Measurements from ENCODE around the gene LAMA5. TPM values are rescaled to one million over a fixed set of nuclear protein-coding genes. Genes with fewer than 3 reads are reported as not detected.

Gene LAMA5
- total RNA-seq, 4 donors from 2014 or later, result 93.9 to 179 (median 117) TPM

DNA sequence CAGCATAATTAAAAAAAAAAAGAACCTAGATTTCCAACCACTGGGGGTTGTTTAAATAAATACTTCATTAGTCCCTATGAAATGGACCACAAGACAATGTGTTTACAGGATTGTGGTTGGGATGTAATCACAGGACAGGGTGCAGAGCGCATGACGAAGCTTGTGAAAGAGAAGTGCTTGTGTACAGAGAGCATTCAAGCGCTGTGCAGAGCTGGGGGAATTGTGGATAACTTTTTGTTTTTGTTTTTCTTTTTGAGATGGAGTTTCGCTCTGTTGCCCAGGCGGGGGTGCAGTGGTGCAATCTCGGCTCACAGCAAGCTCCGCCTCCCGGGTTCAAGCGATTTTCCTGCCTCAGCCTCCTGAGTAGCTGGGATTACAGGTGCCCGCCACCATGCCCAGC lies 22.3 kb downstream of the LAMA5 start:
- intact Hi-C loops (cut with DNase I), result no loop called here
- 70 to 85% methylated on average over 10 of the region's 10 CpGs for WGBS, 2 donors
- Histone ChIP-seq H3K27ac (peak overlapping the region; percentile 43 to 76 (median 60)), H3K36me3 (peaks cover 3 to 16% of the 10 kb centered on the region in 2 donors), H3K27me3 (no peaks in the 10 kb centered on the region), H3K4me3 (replicated peaks in 1 of 3) (no peak overlapping the region), H3K9me3 (no peaks in the 10 kb centered on the region), H3K4me1 (peaks cover 1% of the 10 kb centered on the region in 2 donors)
- no peak for TF ChIP-seq POLR2A (IDR thresholded peaks at IDR 0.05)
- TF ChIP-seq CTCF (IDR thresholded peaks at IDR 0.05), result no peak
- DNase-seq, result peak in 1 of 2 donors; percentile 59

GRCh38 chr20:62344092-62344491 lies 23.0 kb downstream of the LAMA5 start:
- Histone ChIP-seq H3K27ac (peak overlapping the region; percentile 43 to 76 (median 50)), H3K27me3 (no peaks in the 10 kb centered on the region), H3K36me3 (peaks cover 6 to 20% of the 10 kb centered on the region in 2 donors), H3K9me3 (no peaks in the 10 kb centered on the region), H3K4me3 (replicated peaks in 1 of 3) (no peak overlapping the region), H3K4me1 (no peaks in the 10 kb centered on the region)
- intact Hi-C loops (cut with DNase I), result no loop called here
- TF ChIP-seq POLR2A (IDR thresholded peaks at IDR 0.05) (no peak), CTCF (IDR thresholded peaks at IDR 0.05) (no peak)
- DNase-seq, result no peak
- WGBS, 2 donors, result 95 to 96% methylated on average over 5 of the region's 5 CpGs

DNA sequence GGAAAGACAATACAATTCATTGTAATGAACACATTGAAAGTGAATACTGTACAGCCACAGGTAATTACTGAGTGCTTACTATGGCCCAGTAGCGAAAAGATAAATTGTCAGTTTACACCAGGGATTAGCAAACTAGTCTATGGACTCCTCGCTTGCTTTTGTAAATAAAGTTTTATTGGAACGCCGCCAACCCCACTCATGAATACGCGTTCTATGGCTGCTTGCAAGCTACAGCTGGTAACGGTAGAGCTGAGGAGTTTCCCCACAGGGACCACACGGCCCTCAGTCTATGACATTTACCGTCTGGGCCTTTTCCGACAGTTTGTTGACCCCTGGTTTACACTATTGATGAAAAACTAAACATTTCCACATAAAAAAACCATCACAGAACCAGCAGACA lies 24.2 kb downstream of the LAMA5 start:
- peaks cover 11 to 27% of the 10 kb centered on the region in 2 donors for H3K36me3 ChIP-seq
- H3K4me3 ChIP-seq (replicated peaks in 1 of 3), result no peak overlapping the region
- H3K9me3 ChIP-seq, result no peaks in the 10 kb centered on the region
- no peak for TF ChIP-seq POLR2A (IDR thresholded peaks at IDR 0.05)
- no peak for TF ChIP-seq CTCF (IDR thresholded peaks at IDR 0.05)
- intact Hi-C loops (cut with DNase I), result no loop called here
- no peaks in the 10 kb centered on the region for H3K4me1 ChIP-seq
- H3K27ac ChIP-seq, result peak overlapping the region in 1 of 3 donors; percentile 44
- no peaks in the 10 kb centered on the region for H3K27me3 ChIP-seq
- 90 to 91% methylated on average over 10 of the region's 10 CpGs for WGBS, 2 donors
- no peak for DNase-seq

GRCh38 chr20:62339647-62340062 lies 27.5 kb downstream of the LAMA5 start:
- no peak for DNase-seq
- peaks cover 33 to 35% of the 10 kb centered on the region in 2 donors for H3K36me3 ChIP-seq
- intact Hi-C loops (cut with DNase I), result no loop called here
- H3K27me3 ChIP-seq, result no peaks in the 10 kb centered on the region
- WGBS, 2 donors, result 73 to 78% methylated on average over 13 to 14 of the region's 14 CpGs
- H3K4me3 ChIP-seq (replicated peaks in 1 of 3), result no peak overlapping the region
- no peaks in the 10 kb centered on the region for H3K9me3 ChIP-seq
- no peaks in the 10 kb centered on the region for H3K4me1 ChIP-seq
- TF ChIP-seq POLR2A (IDR thresholded peaks at IDR 0.05) (no peak), CTCF (IDR thresholded peaks at IDR 0.05) (no peak)
- H3K27ac ChIP-seq, result no peak overlapping the region

DNA sequence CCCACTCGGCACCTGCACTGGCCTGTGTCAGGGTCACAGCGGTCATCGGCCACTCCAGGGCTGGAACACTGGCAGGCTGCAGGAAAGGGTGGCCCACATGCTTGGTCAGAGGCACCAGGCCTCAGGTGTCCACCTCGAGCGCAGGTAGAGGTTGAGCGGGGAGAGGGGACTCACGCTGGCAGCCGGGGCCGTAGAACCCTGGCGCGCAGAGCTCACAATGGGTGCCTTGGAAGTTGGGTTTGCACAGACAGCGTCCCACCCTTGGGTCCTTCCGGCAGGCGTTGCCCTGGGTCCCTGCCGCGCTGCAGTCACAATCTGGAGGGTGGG lies 28.9 kb downstream of the LAMA5 start:
- 96 to 97% methylated on average over 5 to 16 of the region's 16 CpGs for WGBS, 2 donors
- no peak overlapping the region for H3K27ac ChIP-seq
- no peak for DNase-seq

More for the DNA sequence above, 28.9 kb downstream of the LAMA5 start:
- intact Hi-C loops (cut with DNase I), result no loop called here
- Histone ChIP-seq H3K4me1 (no peaks in the 10 kb centered on the region), H3K27me3 (no peaks in the 10 kb centered on the region), H3K9me3 (no peaks in the 10 kb centered on the region), H3K36me3 (peaks cover 44 to 47% of the 10 kb centered on the region in 2 donors), H3K4me3 (replicated peaks in 1 of 3) (no peak overlapping the region)
- TF ChIP-seq POLR2A (IDR thresholded peaks at IDR 0.05) (no peak), CTCF (IDR thresholded peaks at IDR 0.05) (no peak)

Data from thyroid gland (tissue), 4 donors.